ENCODE measurements around the gene NRP1. TPM values are rescaled to one million over a fixed set of nuclear protein-coding genes. Genes with fewer than 3 reads are reported as not detected.
"Not testable (repeated sequence)": the region's sequence is repeated elsewhere in the genome, so short reads cannot be mapped to it uniquely, and the experiment has no call there.

Gene NRP1
- 5.6 TPM for total RNA-seq (2013)
- polyA plus RNA-seq (1 to 10 TPM; 1.1 to 1.7 (median 1.3) TPM), polyA minus RNA-seq (1.1 and 2.2 TPM in 2 replicates), total RNA-seq (6.8 to 100 (median 12.7) reads per million in 11 experiments)

DNA sequence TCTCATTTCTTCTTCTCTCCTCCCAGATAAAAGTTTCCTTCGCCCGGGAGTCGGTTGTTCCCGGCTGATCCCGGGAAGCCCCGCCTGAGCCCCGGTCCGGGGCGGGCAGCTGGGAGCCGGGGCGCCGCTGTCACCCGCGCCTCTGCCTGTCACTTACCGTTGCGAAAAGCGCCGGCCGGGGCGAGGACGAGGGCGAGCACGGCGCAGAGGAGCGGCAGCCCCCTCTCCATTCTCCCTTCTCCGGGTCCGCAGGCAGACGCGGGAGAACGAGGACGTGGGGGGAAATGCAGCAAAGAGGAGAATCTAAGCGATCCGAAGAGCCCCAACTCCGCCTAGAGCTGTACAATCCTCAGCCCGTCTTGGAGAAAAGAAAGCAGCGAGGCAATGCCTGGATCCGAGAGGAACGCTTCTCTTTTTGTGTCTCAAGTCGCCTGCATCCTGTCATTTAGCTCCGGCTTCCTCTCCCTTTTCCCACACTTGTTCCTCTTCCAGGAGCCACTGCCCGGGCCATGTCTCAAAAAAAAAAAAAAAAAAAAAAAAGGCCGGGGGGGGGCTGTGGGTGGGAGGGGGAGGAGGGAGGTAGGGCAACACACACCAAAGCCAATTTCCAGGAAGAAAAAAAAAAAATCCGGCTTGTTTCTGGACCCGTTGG is at the start of gene NRP1:
NRP1 (minus strand) TSS at position 515 of the 652 bp plus-strand sequence; CDS start at position 230, 285 bp downstream.
- peaks cover 0 to 5% (median 1%) of the 10 kb centered on the region in 7 donors for H3K9me3 Mint-ChIP-seq
- Histone ChIP-seq H3K9me3 (replicated peaks in 1 of 2; ENCODE audit: control insufficient read depth in 1 of 2, insufficient read depth in 1 of 2, low read length in 2 of 2) (peaks cover 0 to 3% of the 10 kb centered on the region in 2 donors), H3K27me3 (ENCODE audit: control insufficient read depth in 2 of 2, insufficient read depth in 2 of 2, low read length in 2 of 2) (peaks cover 52 to 73% of the 10 kb centered on the region in 2 donors), H3K79me2 (ENCODE audit: insufficient read depth, low read length) (no peaks in the 10 kb centered on the region), H2AFZ (ENCODE audit: insufficient read depth, low read depth, low read length, poor library complexity, severe bottlenecking) (peak within 1 kb of the TSS; percentile 85), H3K4me2 (replicated peaks; ENCODE audit: extremely low read depth, low read length, poor library complexity, severe bottlenecking) (peak within 1 kb of the TSS; percentile 91), H3K4me3 (replicated peaks in 1 of 3; ENCODE audit: low read depth in 2 of 3, low read length in 3 of 3) (peak within 1 kb of the TSS; percentile 43 to 79 (median 53)), H3K4me1 (ENCODE audit: control insufficient read depth in 1 of 2, insufficient read depth in 2 of 2, low read length in 2 of 2) (peaks cover 33 to 38% of the 10 kb centered on the region in 2 donors), H3K9ac (ENCODE audit: insufficient read depth, low read length, poor library complexity, severe bottlenecking) (peak within 1 kb of the TSS; percentile 50), H4K20me1 (ENCODE audit: insufficient read depth, low read length) (no peaks in the 10 kb centered on the region), H3K36me3 (replicated peaks in 1 of 2; ENCODE audit: control insufficient read depth in 1 of 2, insufficient read depth in 2 of 2, low read length in 2 of 2) (no peaks in the 10 kb centered on the region), H3K27ac (ENCODE audit: low read depth in 1 of 2, low read length in 2 of 2) (no peak within 1 kb of the TSS)
- H3K27ac Mint-ChIP-seq: peak within 1 kb of the TSS in 4 of 7 donors; percentile 46 to 69 (median 60)
- no peaks in the 10 kb centered on the region for H3K36me3 Mint-ChIP-seq
- TF ChIP-seq, protein P1, sequence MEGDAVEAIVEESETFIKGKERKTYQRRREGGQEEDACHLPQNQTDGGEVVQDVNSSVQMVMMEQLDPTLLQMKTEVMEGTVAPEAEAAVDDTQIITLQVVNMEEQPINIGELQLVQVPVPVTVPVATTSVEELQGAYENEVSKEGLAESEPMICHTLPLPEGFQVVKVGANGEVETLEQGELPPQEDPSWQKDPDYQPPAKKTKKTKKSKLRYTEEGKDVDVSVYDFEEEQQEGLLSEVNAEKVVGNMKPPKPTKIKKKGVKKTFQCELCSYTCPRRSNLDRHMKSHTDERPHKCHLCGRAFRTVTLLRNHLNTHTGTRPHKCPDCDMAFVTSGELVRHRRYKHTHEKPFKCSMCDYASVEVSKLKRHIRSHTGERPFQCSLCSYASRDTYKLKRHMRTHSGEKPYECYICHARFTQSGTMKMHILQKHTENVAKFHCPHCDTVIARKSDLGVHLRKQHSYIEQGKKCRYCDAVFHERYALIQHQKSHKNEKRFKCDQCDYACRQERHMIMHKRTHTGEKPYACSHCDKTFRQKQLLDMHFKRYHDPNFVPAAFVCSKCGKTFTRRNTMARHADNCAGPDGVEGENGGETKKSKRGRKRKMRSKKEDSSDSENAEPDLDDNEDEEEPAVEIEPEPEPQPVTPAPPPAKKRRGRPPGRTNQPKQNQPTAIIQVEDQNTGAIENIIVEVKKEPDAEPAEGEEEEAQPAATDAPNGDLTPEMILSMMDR (IDR thresholded peaks at IDR 0.05): no peak
- intact Hi-C loops (cut with micrococcal nuclease): loop anchor here in 1 of 2 donors (5.0 kb wide), 1 partner anchor 1303 kb away; no protein-coding TSS in a partner anchor
- DNase-seq: peak in 2 of 3 donors; percentile 33 to 54
- H3K4me1 Mint-ChIP-seq: peaks cover 26% of the 10 kb centered on the region
- WGBS (ENCODE audit: insufficient coverage): under 1% methylated on average over 34 of the region's 44 CpGs
- H3K4me3 Mint-ChIP-seq: peak within 1 kb of the TSS; percentile 78 to 94
- H3K27me3 Mint-ChIP-seq (ENCODE audit: low read depth in 3 of 3): peaks cover 51 to 77% (median 54%) of the 10 kb centered on the region in 3 donors

GRCh38 chr10:33384201-33384600 is 49.7 kb upstream of the NRP1 start:
- H3K9me3 ChIP-seq (replicated peaks in 1 of 2; ENCODE audit: control insufficient read depth in 1 of 2, insufficient read depth in 1 of 2, low read length in 2 of 2); intact Hi-C loops (cut with micrococcal nuclease); H3K36me3 Mint-ChIP-seq; H3K9me3 Mint-ChIP-seq; H3K27ac Mint-ChIP-seq; H3K4me3 Mint-ChIP-seq; H3K4me1 ChIP-seq (ENCODE audit: control insufficient read depth in 1 of 2, insufficient read depth in 2 of 2, low read length in 2 of 2); H3K27ac ChIP-seq (ENCODE audit: low read depth in 1 of 2, low read length in 2 of 2); H3K4me3 ChIP-seq (replicated peaks in 1 of 3; ENCODE audit: low read depth in 2 of 3, low read length in 3 of 3); H3K4me2 ChIP-seq (replicated peaks; ENCODE audit: extremely low read depth, low read length, poor library complexity, severe bottlenecking); H3K79me2 ChIP-seq (ENCODE audit: insufficient read depth, low read length); H3K27me3 Mint-ChIP-seq (ENCODE audit: low read depth in 3 of 3); H2AFZ ChIP-seq (ENCODE audit: insufficient read depth, low read depth, low read length, poor library complexity, severe bottlenecking); H3K36me3 ChIP-seq (replicated peaks in 1 of 2; ENCODE audit: control insufficient read depth in 1 of 2, insufficient read depth in 2 of 2, low read length in 2 of 2); H4K20me1 ChIP-seq (ENCODE audit: insufficient read depth, low read length); H3K27me3 ChIP-seq (ENCODE audit: control insufficient read depth in 2 of 2, insufficient read depth in 2 of 2, low read length in 2 of 2); H3K9ac ChIP-seq (ENCODE audit: insufficient read depth, low read length, poor library complexity, severe bottlenecking); H3K4me1 Mint-ChIP-seq: not testable (repeated sequence)
- peak in 1 of 3 donors; percentile 14 for DNase-seq
- no CpG with 5 or more reads among the region's 3 CpGs for WGBS (ENCODE audit: insufficient coverage)
